Left cardiac atrium (tissue), 4 donors: ENCODE results near the gene CD2BP2. TPM values are rescaled to one million over a fixed set of nuclear protein-coding genes. Genes with fewer than 3 reads are reported as not detected.
A peak's percentile ranks its signal among the peaks of the same experiment; 100 is the strongest.

Experiments
- ATAC-seq, 2 donors: fragments of 200-7000 bp; cut with Tn5 transposase; one replicate each; pipeline ENCODE4 v1.9.1; 2020; ENCODE audit warnings: mild to moderate bottlenecking in 2 of 2, moderate library complexity in 2 of 2
- DNase-seq: peaks from one replicate; pipeline ENCODE4 v3.0.0-alpha.2; 2020
- intact Hi-C, 2 donors: fragments of 100-400 bp; cut with DNase I; formaldehyde crosslinking; loops; one replicate each; pipeline versions ENCODE4 v1.14.1 to v1.15.1; 2022 to 2023
- total RNA-seq, 2 donors: library from RNA; stranded (reverse); fragmentation: NEBNext Ultra II Directional; extraction: Animal tissue kit (Norgen Biotek cat#: 25700); gene quantifications; one replicate each; pipeline ENCODE4 v1.2.1, GENCODE V29; 2021
- donor health status: DM: no; HTN: yes; CAD: no.
- donor health status: DM: no; HTN: yes; CAD: no; lungs with severe emphysema.
- donor health status: DM: yes; HTN: yes; CAD: no.
- donor health status: Dilated cardiomyopathy.

The CD2BP2 gene
- total RNA-seq, 2 donors from 2014 or later = 35.5 to 47.8 TPM

- ATAC-seq (no peak), DNase-seq (no peak)
- intact Hi-C loops = no loop called here
Measured at GRCh38 chr16:30380072-30380802, 25.1 kb upstream of the CD2BP2 start.

GRCh38 chr16:30379158-30379783 lies 24.2 kb upstream of the CD2BP2 start:
- ATAC-seq = no peak
- intact Hi-C loops = no loop called here

GRCh38 chr16:30378236-30379157 lies 23.4 kb upstream of the CD2BP2 start:
- peak; percentile 97 for ATAC-seq
- intact Hi-C loops = no loop called here
- peak; percentile 99 for DNase-seq

More at GRCh38 chr16:30379158-30379783, 24.2 kb upstream of the CD2BP2 start:
- no peak for DNase-seq

- ATAC-seq (peak; percentile 77 to 78), DNase-seq (peak; percentile 97)
- intact Hi-C loops = no loop called here
Measured at GRCh38 chr16:30377812-30378235, 22.7 kb upstream of the CD2BP2 start.

GRCh38 chr16:30377050-30377811 lies 22.1 kb upstream of the CD2BP2 start:
- intact Hi-C loops = no loop called here

GRCh38 chr16:30376461-30376902 lies 21.4 kb upstream of the CD2BP2 start:
- DNase-seq (no peak), ATAC-seq (no peak)
- intact Hi-C loops = no loop called here

More at GRCh38 chr16:30377050-30377811, 22.1 kb upstream of the CD2BP2 start:
- ATAC-seq (no peak), DNase-seq (no peak)

GRCh38 chr16:30375864-30376263 lies 20.8 kb upstream of the CD2BP2 start:
- DNase-seq (no peak), ATAC-seq (no peak)
- intact Hi-C loops = no loop called here

- DNase-seq = no peak
- intact Hi-C loops = loop anchor here in 1 of 2 donors (5.0 kb wide), 1 partner anchor 33 kb away; the partner anchor contains the start of gene ZNF771
- no peak for ATAC-seq
Measured at GRCh38 chr16:30374538-30374937, 19.4 kb upstream of the CD2BP2 start, which contains the start of gene MYL11. TSS of gene MYL11 (plus strand) at chr16:30374802. CDS start at chr16:30374858, 56 bp downstream.

- ATAC-seq (no peak), DNase-seq (no peak)
- intact Hi-C loops = loop anchor here in 1 of 2 donors (5.0 kb wide), 1 partner anchor 35 kb away; the partner anchor contains the start of gene ZNF771
Measured at GRCh38 chr16:30372725-30373124, 17.6 kb upstream of the CD2BP2 start.

GRCh38 chr16:30372038-30372712 lies 17.1 kb upstream of the CD2BP2 start:
- ATAC-seq = no peak
- intact Hi-C loops = loop anchor here in 1 of 2 donors (5.0 kb wide), 1 partner anchor 35 kb away; the partner anchor contains the start of gene ZNF771
- no peak for DNase-seq

GRCh38 chr16:30371248-30371816 lies 16.2 kb upstream of the CD2BP2 start:
- ATAC-seq (no peak), DNase-seq (no peak)
- intact Hi-C loops = loop anchor here in 1 of 2 donors (5.0 kb wide), 1 partner anchor 36 kb away; the partner anchor contains the start of gene ZNF771

GRCh38 chr16:30370456-30371247 lies 15.5 kb upstream of the CD2BP2 start, which contains the start of gene TBC1D10B:
TSS of gene TBC1D10B (minus strand) at chr16:30370494. CDS start at chr16:30370183, 311 bp downstream.
- peak; percentile 89 to 95 for ATAC-seq
- intact Hi-C loops = loop anchor here in 1 of 2 donors (5.0 kb wide), 1 partner anchor 37 kb away; the partner anchor contains the start of gene ZNF771
- DNase-seq = peak; percentile 98

GRCh38 chr16:30369938-30370455 lies 14.9 kb upstream of the CD2BP2 start:
- DNase-seq (no peak), ATAC-seq (peak in 1 of 2 donors; percentile 6)
- intact Hi-C loops = loop anchor here in 1 of 2 donors (5.0 kb wide), 1 partner anchor 37 kb away; the partner anchor contains the start of gene ZNF771

GRCh38 chr16:30369091-30369937 lies 14.2 kb upstream of the CD2BP2 start:
- intact Hi-C loops = no loop called here
- no peak for DNase-seq
- ATAC-seq = no peak

GRCh38 chr16:30368792-30369090 lies 13.6 kb upstream of the CD2BP2 start:
- ATAC-seq (no peak), DNase-seq (no peak)
- intact Hi-C loops = no loop called here
